ENCODE data around the gene KCTD17.

Gene KCTD17

GRCh38 chr22:37021710-37022482 is 29.6 kb upstream of the KCTD17 start:
- no peak for DNase-seq

- DNase-seq: no peak
These were observed 28.8 kb upstream of the KCTD17 start for GRCh38 chr22:37022483-37023337.

- DNase-seq: no peak
These were observed 27.7 kb upstream of the KCTD17 start for GRCh38 chr22:37023743-37024338.

- DNase-seq: no peak
These were observed 27.0 kb upstream of the KCTD17 start for GRCh38 chr22:37024339-37025157.

GRCh38 chr22:37025500-37026070 is 26.0 kb upstream of the KCTD17 start:
- no peak for DNase-seq

- no peak for DNase-seq
These were observed 25.2 kb upstream of the KCTD17 start for GRCh38 chr22:37026325-37026724.

GRCh38 chr22:37027556-37027955 is 24.0 kb upstream of the KCTD17 start:
- DNase-seq: no peak

- DNase-seq: no peak
These were observed 22.6 kb upstream of the KCTD17 start for GRCh38 chr22:37028692-37029674.

- no peak for DNase-seq
These were observed 20.8 kb upstream of the KCTD17 start for GRCh38 chr22:37030560-37031281.

GRCh38 chr22:37032134-37032534 is 19.4 kb upstream of the KCTD17 start:
- no peak for DNase-seq

GRCh38 chr22:37032535-37033460 is 18.7 kb upstream of the KCTD17 start:
- no peak for DNase-seq

- DNase-seq: no peak
These were observed 17.7 kb upstream of the KCTD17 start for GRCh38 chr22:37033605-37034430.

- DNase-seq: no peak
These were observed 14.7 kb upstream of the KCTD17 start for GRCh38 chr22:37036655-37037377.

- DNase-seq: no peak
These were observed 13.9 kb upstream of the KCTD17 start for GRCh38 chr22:37037669-37038068.

GRCh38 chr22:37039466-37039865 is 12.1 kb upstream of the KCTD17 start:
- DNase-seq: no peak

GRCh38 chr22:37043209-37043827 is 8.2 kb upstream of the KCTD17 start:
- DNase-seq: no peak
